Vagina (tissue), 2 donors: ENCODE measurements around the gene GPR155. TPM values are rescaled to one million over a fixed set of nuclear protein-coding genes. Genes with fewer than 3 reads are reported as not detected.

Source experiments
- DNase-seq, 2 donors: peaks; one replicate each; pipeline ENCODE4 v3.0.0-alpha.2; 2017; ENCODE audit errors: extremely low spot score in 2 of 2
- H3K27ac ChIP-seq: fragments of 200-600 bp; sonication (generic); one replicate; pipeline ENCODE4 v1.5.1; 2019
- H3K27me3 ChIP-seq: fragments of 200-600 bp; sonication (generic); one replicate; pipeline ENCODE4 v1.5.1; 2019
- H3K36me3 ChIP-seq, 2 donors: fragments of 200-600 bp; sonication (generic); one replicate each; pipeline ENCODE4 v1.5.1; 2017 to 2019
- H3K4me1 ChIP-seq: fragments of 200-600 bp; sonication (generic); one replicate; pipeline ENCODE4 v1.5.1; 2019
- H3K4me3 ChIP-seq, 2 donors: fragments of 200-600 bp; sonication (generic); 1 replicate in 1 of 2; 2 replicates in 1 of 2; pipeline ENCODE4 v1.5.1; 2016 to 2019
- H3K9me3 ChIP-seq: fragments of 200-600 bp; sonication (generic); one replicate; pipeline ENCODE4 v1.5.1; 2019
- POLR2A ChIP-seq, 2 donors: fragments of 450-650 bp; IDR thresholded peaks; one replicate each; pipeline ENCODE4 v1.6.1; 2017; ENCODE audit warnings: antibody characterized with exemption in 2 of 2, mild to moderate bottlenecking in 2 of 2, moderate library complexity in 2 of 2
- POLR2AphosphoS5 ChIP-seq, 2 donors: sonication (generic); formaldehyde crosslinking; IDR thresholded peaks; one replicate each; pipeline ENCODE4 v1.9.0; 2017; ENCODE audit warnings: antibody characterized with exemption in 2 of 2, mild to moderate bottlenecking in 2 of 2, low read depth in 1 of 2; ENCODE audit not compliant: insufficient read depth in 1 of 2
- intact Hi-C: fragments of 100-400 bp; cut with DNase I; formaldehyde crosslinking; loops from one replicate; pipeline ENCODE4 v1.15.1; 2023
- total RNA-seq: library from RNA; depleted of rRNA; stranded (reverse); fragments of >200 nt; gene quantifications from one replicate; pipeline ENCODE4 v1.2.3, GENCODE V29; 2016
- TF ChIP-seq, protein P1 (sequence below), 3 experiments: fragments of 450-650 bp in 2 of 3; fragments of 200-600 bp in 1 of 3; sonication (generic) in 1 of 3; IDR thresholded peaks; one replicate each; pipeline ENCODE4 v1.5.1; 2017 to 2019; ENCODE audit warnings: antibody characterized with exemption in 3 of 3, mild to moderate bottlenecking in 2 of 3, moderate library complexity in 2 of 3

Gene GPR155
- total RNA-seq, 1 donor from 2014 or later, result 6.6 TPM

DNA sequence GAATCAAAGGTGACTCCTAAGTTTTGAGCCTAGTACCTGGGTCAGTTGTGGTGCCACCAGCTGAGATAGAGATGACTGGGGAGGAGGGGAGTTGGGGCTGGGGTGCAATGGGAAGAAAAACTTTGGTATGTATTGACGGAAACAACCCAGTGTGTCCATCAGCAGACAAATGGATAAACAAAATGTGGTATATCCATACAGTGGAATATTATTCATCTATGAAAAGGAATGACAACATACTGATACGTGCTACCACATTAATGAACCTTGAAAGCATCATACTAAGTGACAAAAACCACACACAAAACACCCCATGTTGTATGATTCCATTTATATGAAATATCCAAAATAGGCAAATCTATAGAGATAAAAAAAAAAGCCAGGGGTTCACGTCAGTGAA lies 41.1 kb upstream of the GPR155 start:
- DNase-seq, result no peak
- Histone ChIP-seq H3K4me1 (no peaks in the 10 kb centered on the region), H3K36me3 (no peaks in the 10 kb centered on the region), H3K27ac (no peak overlapping the region), H3K27me3 (no peaks in the 10 kb centered on the region), H3K9me3 (no peaks in the 10 kb centered on the region), H3K4me3 (no peak overlapping the region)
- intact Hi-C loops, result no loop called here
- TF ChIP-seq POLR2AphosphoS5 (IDR thresholded peaks at IDR 0.05; ENCODE audit: insufficient read depth in 1 of 2, low read depth in 1 of 2), result no peak
- TF ChIP-seq POLR2A (IDR thresholded peaks at IDR 0.05), result no peak

DNA sequence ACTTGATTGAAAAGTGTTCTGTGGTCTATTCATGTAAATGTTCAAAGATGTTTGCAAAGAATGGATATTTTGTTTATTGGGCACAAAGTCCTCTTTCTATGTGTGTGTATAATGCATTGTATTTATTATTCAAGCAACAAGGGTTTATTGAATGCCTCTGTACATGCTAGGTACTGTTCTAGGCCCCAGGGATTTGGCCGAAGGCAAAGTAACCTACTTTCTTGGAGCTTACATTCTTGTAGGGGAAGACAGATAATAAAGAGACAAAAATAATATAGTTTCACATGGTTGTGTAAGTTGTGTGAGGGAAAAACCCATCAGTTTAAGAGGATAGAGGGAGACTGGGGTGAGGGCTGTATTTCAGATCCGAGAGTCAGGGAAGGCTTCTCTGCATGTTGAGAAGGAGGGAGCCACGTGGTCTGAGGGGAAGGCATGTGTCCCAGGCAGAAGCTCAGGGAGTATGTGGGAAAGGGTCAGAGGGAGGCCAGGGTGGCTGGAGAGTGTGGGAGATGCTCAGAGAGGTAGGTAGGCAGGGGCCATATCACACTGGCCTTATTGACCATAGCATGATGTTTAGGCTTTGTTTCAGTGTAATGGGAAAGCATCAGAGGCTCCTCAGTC lies 40.4 kb upstream of the GPR155 start:
- Histone ChIP-seq H3K27me3 (no peaks in the 10 kb centered on the region), H3K27ac (no peak overlapping the region), H3K4me1 (no peaks in the 10 kb centered on the region), H3K9me3 (no peaks in the 10 kb centered on the region), H3K4me3 (no peak overlapping the region), H3K36me3 (no peaks in the 10 kb centered on the region)
- no peak for TF ChIP-seq POLR2AphosphoS5 (IDR thresholded peaks at IDR 0.05; ENCODE audit: insufficient read depth in 1 of 2, low read depth in 1 of 2)
- TF ChIP-seq, protein P1, sequence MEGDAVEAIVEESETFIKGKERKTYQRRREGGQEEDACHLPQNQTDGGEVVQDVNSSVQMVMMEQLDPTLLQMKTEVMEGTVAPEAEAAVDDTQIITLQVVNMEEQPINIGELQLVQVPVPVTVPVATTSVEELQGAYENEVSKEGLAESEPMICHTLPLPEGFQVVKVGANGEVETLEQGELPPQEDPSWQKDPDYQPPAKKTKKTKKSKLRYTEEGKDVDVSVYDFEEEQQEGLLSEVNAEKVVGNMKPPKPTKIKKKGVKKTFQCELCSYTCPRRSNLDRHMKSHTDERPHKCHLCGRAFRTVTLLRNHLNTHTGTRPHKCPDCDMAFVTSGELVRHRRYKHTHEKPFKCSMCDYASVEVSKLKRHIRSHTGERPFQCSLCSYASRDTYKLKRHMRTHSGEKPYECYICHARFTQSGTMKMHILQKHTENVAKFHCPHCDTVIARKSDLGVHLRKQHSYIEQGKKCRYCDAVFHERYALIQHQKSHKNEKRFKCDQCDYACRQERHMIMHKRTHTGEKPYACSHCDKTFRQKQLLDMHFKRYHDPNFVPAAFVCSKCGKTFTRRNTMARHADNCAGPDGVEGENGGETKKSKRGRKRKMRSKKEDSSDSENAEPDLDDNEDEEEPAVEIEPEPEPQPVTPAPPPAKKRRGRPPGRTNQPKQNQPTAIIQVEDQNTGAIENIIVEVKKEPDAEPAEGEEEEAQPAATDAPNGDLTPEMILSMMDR (IDR thresholded peaks at IDR 0.05), result no peak
- TF ChIP-seq POLR2A (IDR thresholded peaks at IDR 0.05), result no peak
- DNase-seq, result no peak
- intact Hi-C loops, result no loop called here

DNA sequence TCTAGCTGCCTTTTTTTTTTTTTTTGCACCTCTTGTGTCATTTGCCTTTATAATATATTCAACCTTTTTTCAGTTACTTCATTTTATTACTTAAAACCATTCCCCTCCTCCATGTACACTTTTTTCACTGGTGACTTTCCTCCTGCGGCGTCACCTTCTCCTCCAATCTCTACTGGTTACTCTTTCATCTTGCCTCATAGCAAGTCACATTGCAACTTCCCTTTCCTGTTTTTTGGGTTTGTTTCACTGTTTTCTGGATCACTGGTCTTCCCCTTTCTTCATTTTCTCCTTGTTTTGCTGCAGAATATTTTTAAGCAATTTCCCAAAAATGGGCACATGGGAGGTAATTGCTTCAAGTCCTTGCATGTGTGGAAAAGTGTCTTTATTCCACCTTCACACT lies 37.7 kb upstream of the GPR155 start:
- intact Hi-C loops, result no loop called here

DNA sequence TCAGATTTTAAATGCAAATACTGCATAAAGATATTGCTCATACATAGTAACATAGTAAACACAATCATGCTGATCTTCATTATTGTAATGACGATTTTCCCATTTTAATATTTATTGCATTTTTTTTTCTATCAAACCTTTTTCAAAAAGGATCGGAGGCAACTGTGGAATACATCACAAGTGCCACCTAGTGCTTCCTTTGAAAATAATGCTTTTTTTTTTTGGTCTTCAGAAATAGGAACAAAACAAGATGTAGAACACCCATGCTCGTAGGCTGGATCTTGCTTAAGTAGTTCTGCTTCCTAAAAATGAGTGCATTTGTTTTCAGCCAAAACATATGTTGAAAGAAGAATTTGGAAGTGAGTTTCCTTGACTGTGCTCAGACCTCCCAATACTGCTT lies 35.7 kb upstream of the GPR155 start:
- no peak overlapping the region for H3K27ac ChIP-seq
- TF ChIP-seq POLR2AphosphoS5 (IDR thresholded peaks at IDR 0.05; ENCODE audit: insufficient read depth in 1 of 2, low read depth in 1 of 2) (no peak), POLR2A (IDR thresholded peaks at IDR 0.05) (no peak)

More for the DNA sequence above, 37.7 kb upstream of the GPR155 start:
- DNase-seq, result no peak
- Histone ChIP-seq H3K4me1 (no peaks in the 10 kb centered on the region), H3K4me3 (no peak overlapping the region), H3K36me3 (no peaks in the 10 kb centered on the region), H3K27me3 (no peaks in the 10 kb centered on the region), H3K27ac (no peak overlapping the region), H3K9me3 (no peaks in the 10 kb centered on the region)
- TF ChIP-seq, protein P1 (IDR thresholded peaks at IDR 0.05), result no peak
- TF ChIP-seq POLR2A (IDR thresholded peaks at IDR 0.05), result no peak
- no peak for TF ChIP-seq POLR2AphosphoS5 (IDR thresholded peaks at IDR 0.05; ENCODE audit: insufficient read depth in 1 of 2, low read depth in 1 of 2)

DNA sequence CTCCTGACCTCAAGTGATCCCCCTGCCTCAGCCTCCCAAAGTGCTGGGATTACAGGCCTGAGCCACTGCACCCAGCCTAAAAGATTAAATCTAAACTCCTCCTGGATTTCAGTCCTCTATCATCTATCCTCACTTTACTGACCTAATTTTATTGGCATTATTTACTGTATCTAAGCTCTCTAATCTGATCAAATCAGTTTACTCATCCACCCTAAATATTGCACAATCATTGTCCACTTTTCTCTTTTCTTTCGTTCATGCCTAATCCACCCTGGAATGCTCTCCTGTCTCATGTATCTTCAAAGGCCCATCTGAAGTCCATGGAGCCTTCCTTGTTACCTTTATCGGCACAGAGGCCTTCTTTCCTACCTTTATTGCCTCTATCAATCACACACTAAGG lies 31.6 kb upstream of the GPR155 start:
- intact Hi-C loops, result no loop called here
- no peaks in the 10 kb centered on the region for H3K27me3 ChIP-seq
- no peak overlapping the region for H3K4me3 ChIP-seq
- no peak for TF ChIP-seq POLR2AphosphoS5 (IDR thresholded peaks at IDR 0.05; ENCODE audit: insufficient read depth in 1 of 2, low read depth in 1 of 2)
- TF ChIP-seq POLR2A (IDR thresholded peaks at IDR 0.05), result no peak
- TF ChIP-seq, protein P1 (IDR thresholded peaks at IDR 0.05), result no peak
- no peak for DNase-seq
- no peaks in the 10 kb centered on the region for H3K4me1 ChIP-seq
- no peaks in the 10 kb centered on the region for H3K9me3 ChIP-seq
- no peaks in the 10 kb centered on the region for H3K36me3 ChIP-seq
- no peak overlapping the region for H3K27ac ChIP-seq

More for the DNA sequence above, 35.7 kb upstream of the GPR155 start:
- H3K4me3 ChIP-seq, result no peak overlapping the region
- no peak for DNase-seq
- H3K36me3 ChIP-seq, result no peaks in the 10 kb centered on the region
- H3K27me3 ChIP-seq, result no peaks in the 10 kb centered on the region
- no peaks in the 10 kb centered on the region for H3K9me3 ChIP-seq
- intact Hi-C loops, result no loop called here
- no peaks in the 10 kb centered on the region for H3K4me1 ChIP-seq
